NCI-H345 (cell line): Measurements from ENCODE around the gene KIF3B.
"Not testable (repeated sequence)": the region's sequence is repeated elsewhere in the genome, so short reads cannot be mapped to it uniquely, and the experiment has no call there.

Experiments
- DNase-seq: peaks from one replicate; lab custom pipeline; 2025; lab: John Stamatoyannopoulos, UW

KIF3B gene

DNA sequence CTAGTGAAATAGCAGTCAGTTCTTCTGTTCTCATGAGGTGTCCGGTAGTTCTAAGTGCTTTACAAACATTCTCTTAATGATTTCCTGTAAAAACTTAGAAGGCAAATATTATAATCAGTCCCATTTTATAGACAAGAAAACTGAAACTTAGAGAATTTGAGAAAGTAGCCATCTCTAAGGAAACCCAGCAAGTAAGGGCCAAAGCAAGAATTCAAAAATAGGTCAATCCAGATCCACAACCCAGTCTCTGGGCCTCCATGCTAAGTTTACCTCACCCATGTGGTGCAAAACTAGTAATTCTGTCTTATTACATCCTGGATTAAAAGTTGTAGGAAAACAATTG is 53.1 kb downstream of the KIF3B start:
- DNase-seq, result no peak

DNA sequence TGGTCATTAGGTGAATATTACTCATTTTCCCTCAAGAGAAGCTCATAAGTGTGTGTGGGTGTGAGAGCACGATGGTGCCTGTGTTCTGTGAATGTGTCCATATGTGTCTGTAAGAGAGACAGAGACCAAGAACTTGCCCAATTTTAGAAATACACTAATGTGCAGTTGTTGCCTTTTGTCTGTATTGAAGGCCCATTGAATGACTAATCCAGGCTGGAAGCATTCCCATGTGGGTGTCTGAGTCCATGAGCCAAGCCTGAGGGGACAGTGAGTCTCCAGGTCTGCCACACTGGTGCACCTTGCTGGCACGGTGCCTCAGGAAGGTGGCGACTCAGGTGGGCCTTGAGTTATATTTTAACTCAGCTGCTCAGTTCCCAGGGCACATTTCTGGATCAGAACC is 55.2 kb downstream of the KIF3B start:
- DNase-seq, result no peak

DNA sequence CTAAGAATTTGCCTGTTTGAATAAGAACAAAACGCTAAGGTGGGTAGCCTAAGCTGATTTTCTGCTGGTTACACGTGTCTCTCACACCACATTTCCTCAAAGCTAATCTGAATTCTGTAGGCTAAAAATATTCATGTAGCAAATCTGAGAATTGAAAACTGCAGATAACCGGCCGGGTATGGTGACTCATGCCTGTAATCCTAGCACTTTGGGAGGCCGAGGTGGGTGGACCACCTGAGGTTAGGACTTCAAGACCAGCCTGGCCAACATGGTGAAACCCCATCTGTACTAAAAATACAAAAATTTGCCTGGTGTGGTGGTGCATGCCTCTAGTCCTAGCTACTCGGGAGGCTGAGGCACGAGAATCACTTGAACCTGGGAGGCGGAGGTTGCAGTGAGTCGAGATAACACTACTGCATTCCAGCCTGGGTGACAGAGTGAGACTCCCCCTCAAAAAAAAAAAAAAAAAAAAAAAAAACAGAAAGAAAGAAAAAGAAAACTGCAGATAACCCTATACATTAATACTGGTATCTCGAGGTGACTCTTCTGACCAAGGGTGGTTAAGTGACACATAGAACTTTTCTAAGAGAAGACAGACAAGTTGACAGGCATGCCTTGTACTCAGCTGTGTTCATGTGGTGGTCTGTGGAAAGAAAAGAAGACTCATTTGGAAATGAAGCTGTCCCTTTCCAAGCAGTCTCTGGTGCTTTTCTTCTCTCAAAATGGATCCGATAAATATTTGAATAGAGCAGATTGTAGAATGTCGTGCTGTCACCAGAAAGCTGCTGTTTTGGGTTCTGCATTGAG is 55.9 kb downstream of the KIF3B start:
- no peak for DNase-seq

DNA sequence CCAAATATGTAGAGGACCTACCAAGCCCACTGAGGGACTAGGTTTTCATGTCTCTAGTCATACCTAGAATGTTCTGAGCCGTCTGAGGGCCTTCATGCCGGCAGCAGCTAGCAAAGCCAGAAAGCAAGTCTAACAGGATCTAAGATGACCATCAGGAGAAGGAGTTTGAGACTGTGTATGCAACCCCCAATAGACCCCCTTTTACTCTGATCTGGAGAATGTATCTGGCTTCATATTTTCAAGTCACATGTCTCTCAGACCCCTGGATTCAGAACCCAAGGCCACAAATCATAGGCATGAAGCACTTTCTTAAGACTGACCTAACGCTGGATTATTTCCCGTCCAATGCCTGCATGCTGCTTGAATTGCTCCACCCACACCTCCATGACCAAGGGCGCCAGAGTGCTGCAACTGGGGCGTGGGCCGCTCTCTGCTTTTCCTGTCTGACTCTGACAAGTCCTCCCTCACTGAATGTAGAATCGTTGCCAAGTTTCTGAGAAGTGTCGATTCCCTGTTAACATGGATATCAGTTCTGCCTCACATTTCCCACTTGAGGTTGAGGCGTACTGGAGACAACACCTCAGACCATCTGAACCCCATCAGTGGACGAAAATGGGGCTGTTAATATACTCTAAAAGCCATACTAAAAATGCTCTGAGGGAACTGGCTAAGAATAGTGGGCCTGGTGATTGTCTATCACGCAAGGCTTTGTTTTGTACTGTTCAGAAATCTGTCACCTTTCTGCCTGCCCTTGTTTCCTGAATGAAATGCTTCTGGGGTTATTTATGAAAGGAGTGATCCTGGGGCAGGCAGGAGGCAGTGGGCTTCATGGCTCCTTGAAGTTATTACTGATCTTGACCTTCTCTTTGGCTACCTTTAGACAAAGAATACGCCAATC is 56.8 kb downstream of the KIF3B start:
- DNase-seq, result no peak

DNA sequence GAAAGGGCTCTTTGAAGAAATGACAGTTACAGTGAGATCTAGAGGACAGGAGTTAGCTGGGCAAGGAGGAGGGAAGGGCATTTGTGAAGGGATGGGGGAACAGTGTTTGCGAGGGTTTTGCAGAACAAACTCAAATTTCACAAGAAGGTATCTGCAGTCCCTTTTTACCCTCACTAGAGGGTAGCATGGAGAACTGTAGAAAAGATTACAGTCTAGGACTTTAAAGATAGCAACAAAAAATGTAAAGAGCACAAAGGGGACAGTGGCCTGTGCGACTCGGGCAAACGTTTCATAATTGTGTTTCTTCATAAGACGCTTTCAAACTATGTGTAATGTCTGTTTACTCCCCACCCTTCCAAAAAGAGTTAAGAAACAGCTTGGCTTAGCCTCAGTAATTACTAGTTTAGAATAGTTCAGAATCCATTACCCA is 59.5 kb downstream of the KIF3B start:
- DNase-seq, result no peak

DNA sequence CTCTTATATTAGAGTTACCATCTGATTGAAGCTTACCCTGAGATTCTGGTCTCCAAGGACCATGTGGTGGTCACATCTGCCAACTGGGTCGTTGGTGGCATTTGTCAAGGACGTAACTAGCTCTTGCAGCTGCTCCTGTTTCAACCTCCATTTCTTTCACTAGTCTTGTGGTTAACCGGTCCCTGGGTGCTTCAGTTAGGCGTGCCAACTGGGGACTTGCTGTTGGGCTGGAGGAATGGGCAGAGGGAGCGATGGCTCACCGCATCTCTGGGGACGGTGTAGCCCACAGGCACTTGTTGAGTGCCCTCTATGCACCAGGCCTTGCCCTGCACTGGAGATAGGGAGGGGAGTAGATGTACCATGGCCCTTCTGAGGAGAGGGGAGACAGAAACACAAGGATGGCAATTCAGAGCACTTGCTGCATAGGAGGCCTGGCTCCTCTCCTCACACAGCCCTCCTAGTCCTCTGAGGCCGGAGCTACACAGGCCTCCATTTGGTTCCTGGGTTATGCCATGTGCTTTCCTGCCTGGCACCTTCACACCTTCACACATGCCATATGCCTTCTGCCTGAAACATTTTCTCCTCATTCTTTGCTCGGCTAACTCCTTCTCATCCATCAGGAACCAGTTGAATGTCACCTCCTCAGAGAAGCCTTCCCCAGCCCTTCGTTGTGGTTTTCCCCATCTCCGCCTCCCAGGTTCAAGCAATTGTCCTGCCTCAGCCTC is 60.6 kb downstream of the KIF3B start:
- DNase-seq, result no peak

DNA sequence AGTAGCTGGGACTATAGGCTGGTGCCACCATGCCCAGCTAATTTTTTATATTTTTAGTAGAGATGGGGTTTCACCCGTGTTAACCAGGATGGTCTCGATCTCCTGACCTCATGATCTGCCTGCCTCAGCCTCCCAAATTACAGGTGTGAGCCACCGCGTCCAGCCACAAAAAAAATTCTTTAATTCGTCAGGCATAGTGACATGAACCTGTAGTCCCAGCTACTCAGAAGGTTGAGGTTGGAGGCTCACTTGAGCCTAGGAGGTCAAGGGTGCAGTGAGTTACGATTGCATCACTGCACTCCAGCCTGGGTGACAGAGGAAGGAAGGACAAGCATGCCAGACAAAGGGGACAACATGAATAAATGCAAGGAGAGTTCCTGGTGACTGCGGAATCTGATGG is 61.2 kb downstream of the KIF3B start:
- DNase-seq, result no peak

DNA sequence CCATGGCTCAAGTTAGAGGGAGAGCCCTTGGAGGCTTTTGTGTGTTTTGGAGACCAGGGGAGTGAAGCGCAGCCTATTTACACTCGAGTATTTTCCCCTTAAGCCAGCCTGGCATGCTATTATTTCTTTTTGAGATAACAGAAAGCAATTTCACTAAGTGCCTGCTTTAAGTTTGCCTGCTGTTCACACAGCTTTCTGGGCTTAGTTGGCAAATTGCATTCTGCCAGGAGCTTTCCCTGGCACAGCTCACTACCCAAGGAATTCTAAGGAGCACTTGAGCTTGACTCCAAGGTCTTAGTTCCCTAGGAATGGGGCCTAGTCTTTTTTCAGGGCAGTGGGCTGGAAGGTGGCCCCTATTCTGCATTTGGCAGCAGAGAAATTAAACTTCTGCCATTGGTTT is 61.7 kb downstream of the KIF3B start:
- DNase-seq, result no peak

DNA sequence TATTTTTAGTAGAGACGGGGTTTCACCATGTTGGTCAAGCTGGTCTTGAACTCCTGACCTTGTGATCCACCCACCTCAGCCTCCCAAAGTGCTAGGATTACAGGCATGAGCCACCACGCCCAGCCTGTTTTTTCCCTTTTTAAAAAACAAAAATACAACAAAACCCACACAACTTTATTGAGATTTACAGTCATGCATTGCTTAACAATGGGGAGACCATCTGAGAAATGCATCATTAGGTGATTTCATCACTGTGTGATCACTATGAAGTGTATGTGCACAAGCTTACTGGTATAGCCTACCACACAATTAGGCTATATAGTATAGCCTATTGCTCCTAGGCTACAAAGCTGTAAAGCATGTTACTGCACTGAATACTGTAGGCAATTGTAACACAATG is 63.6 kb downstream of the KIF3B start:
- DNase-seq, result not testable (repeated sequence)

DNA sequence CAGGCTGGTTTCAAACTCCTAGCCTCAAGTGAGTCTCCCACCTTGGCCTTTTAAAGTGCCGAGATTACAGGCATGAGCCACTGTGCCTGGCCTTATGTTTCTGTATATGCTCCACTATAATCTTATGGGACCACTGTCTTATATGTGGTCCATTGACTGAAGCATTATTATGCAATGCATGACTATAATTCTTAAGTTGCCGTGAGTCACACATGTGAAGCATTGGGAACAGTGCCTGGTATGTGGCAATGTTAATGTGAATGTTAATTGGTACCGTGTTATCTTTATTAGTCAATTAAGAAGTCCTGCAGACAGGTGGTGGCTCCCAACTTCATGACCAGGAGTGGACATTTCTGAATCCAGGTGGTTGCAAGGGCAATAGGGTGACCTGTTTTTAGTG is 66.0 kb downstream of the KIF3B start:
- no peak for DNase-seq

DNA sequence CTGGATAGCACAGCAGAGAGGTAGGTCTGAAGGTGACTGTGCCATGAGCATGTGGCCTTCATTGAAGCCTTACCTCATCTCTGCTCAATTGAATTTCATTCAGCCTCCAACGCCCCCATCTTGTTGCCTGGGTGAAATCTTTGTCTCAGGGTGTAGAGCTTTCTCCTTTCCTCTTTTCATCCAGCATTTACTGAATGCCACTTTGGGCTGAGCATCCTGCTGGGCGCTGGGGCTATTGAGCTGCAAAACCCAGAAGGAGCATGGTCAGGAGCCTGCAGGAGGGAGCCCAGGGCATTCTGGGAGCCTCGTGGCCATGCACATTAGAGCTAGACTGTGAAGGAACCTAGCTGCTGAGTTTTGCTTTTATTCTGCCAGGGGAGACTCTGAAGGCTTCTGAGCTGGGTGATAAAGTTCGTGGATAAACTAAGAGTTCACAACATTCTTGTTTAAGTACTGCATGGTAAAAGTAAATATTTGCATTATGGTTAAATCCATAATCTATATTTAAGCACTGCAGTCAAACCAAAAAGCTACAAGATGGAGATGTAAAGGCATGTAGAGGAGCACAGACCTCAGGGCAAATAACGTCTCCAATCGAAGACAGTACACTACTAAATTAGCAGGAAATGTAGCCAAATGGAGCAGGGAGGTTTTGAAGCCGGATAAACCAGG is 67.5 kb downstream of the KIF3B start:
- DNase-seq, result peak; percentile 47

DNA sequence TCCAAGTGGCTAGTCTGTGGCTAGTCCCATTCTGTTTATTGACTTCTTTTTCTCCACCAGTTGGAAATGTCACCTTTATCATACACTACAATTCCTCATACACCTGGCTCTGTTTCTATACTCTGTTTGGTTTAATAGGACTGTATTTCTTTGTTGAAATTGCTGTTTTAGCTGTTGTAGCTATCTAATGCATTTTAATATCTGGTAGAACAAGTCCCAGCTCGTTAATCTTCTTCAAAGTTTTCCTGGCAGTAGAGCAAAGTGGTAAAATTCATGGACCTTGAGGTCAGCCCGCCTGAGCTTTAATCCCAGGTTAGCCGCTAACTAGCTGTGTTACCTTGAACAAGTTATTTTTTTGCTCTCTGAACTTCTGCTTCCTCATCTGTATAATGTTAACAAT is 70.8 kb downstream of the KIF3B start:
- no peak for DNase-seq

DNA sequence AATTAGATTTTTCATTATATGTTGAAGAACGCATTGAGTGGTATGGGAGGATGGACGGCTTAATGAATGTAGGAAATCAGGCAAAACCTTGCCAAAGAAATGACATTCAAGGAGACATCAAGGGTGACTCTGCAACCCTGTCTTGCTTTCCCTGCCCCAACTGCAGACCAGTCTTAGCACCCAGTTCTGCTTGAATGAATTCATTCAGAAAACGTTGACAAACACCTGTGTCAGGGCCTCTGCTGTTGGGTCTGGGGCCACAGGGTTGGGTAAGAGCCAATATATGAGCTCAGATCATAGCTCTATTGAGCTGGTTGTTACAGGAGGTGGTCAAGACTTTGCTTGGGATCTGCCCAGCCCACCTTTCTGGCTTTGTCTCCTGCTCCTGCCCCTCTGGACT is 73.0 kb downstream of the KIF3B start:
- no peak for DNase-seq

DNA sequence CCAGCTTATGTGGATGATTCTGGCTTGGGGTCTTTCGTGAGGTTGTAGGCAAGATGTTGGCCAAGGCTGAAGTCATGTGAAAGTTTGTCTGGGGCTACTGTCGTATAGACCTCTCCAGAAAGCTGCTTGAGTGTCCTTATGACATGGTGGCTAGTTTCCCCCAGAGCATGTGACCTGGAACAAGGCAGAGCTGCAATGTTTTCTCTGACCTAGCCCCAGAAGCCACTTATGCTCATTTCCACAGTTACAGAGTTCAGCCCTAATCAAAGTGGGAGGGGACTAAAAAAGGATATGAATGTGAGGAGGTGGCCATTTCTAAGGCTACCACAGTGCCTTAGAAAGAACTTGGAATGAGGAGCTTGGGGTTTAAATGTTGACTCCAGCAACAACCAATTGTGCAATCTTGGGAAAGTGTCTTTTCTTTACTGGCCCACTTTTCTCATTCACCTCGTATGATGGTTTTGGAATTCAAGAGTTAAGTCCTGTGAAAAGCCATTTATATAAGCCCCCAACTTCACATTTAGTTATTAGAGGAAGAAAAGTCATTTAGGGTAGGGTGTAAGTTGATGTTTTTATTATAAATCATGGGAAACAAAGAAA is 74.8 kb downstream of the KIF3B start:
- DNase-seq, result no peak

DNA sequence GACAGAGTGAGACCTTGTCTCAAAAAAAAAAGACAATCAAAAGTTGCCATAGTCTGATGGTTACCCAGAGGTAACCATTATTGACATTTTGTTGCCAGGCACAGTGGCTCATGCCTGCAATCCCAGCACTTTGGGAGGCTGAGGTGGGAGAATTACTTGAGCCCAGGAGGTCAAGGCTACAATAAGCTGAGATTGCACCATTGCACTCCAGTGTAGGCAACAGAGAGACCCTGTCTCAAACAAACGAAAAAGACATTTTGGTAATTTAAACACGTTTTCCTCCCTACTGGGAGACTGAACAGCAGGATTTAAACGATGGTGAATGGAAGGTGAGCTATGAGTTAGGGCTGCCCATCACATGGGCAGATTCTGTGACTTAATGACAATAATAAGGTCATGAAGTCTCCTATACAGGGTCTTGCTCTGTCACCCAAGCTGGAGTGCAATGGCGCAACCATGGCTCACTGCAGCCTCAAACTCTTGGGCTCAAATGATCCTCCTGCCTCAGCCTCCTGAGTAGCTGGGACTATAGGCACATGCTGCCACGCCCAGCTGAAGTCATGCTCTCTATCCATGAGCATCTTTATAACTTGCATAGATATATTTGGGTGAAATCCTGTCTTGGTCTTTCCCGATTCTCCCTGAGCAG is 76.5 kb downstream of the KIF3B start:
- no peak for DNase-seq

DNA sequence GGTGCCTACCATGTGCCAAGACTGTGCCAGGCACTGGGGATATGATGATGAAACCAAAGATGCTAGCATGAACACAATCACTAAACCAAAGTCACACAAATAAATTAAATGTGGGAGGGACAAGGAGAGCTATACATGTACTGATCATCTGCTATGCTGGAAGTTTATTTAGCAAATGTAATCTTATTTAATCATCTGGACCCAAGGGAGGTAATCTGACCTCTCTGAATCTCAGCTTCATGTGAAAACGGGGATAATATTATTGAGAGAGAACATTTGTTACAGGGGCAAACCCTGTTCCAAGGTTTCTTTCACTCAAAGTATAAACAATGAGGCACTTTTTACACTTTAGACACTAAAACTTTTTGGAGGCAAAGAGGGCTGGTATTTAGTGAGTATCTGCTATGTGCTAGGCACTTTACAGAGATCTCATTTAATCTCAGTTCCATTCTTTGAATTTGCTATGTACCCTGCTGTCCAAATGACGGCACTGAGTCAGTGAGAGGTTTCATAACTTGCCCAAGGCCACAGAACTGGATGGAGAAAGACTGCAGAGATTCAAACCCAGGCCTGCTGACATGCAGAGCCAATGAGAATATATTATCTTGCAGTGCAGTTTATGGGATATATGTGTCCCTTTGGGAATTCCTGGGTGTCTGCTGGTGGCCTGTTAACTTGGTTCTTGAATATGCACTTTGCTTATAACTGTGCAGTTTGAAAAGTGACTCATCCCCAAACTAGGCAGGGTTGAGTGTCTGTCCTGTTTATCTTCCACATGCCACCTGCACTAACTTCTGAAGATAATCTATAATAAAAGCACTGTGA is 77.4 kb downstream of the KIF3B start:
- DNase-seq, result no peak

DNA sequence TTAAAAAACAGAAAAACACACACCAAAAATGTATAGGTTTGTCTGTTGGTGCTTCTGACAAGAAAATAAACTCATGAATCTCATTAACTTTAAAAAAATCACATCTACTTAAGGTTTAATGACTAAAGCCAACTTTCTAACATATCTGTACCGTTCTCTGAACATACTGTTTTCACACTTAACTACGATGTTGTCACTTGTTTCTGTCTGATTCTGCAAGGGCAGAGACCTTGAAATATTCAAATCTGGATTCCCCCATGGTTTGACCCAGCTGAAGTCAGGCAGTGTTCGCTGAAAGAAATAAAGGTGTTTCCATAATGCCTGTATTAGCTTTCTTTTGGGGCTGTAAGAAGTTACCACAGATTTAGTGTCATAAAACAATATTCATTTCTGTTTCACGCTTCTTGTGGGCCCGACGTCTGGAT is 78.0 kb downstream of the KIF3B start:
- no peak for DNase-seq

DNA sequence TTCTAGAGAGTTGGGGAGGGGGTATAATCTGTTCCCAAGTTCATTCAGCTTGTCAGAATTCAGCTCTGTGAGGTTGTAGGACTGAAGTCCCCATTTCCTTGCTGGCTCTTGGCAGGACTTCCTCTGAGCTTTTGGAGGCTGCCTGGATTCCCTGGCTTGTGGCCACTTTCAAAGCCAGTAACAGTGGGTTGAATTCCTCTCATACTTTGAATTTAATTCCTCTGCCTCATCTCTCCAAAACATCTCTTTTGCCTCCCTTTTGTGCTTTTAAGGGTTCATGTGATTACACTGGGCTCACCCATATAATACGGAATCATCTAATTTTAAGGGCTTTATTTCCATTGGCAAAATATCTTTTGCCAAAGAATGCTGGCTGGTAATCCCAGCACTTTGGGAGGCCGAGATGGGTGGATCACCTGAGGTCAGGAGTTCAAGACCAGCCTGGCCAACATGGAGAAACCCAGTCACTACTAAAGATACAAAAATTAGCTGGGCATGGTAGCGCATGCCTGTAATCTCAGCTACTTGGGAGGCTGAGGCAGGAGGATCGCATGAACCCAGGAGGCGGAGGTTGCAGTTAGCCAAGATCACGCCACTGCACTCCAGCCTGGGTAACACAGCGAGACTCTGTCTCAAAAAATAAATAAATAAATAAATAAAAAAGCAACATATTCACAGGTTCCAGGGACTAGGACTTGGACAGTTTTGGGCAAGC is 78.6 kb downstream of the KIF3B start:
- DNase-seq, result not testable (repeated sequence)

DNA sequence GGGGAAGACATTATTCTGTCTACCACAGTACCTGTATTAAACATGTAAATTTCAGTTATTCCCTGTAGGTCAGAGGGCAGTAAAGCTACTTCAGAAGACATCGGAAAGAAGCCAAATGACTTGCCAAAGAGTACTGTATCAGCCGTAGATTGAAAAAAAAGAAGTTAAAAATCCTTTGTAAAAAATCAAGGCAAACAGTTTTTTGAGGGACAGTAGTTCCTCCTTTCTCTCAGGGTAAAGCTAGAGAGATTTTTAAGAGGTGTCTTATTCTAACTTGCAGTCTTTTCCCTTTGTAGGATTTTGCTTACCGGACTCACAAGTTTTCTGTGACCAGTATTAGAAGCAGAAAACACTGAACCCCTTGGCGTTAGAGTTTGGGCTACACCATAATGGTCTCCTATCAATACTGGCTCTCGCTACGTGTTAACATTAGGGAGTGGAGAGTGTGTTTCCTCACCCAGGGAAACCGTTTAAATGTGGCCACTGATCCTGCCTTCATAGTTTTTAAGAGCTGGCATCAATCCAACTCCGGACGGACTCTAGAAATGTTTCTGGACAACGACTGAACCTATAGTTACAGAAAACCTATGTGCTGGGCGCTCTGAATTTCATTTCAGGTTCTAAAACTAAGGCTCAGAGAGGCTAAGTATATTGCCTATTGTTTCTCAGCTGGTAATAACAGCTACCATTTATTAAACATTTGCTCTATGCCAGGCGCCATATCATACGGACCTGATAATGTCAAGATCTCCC is 79.3 kb downstream of the KIF3B start:
- no peak for DNase-seq
